Daoy (cell line): ENCODE results near the gene SH2D2A. TPM values are rescaled to one million over a fixed set of nuclear protein-coding genes. Genes with fewer than 3 reads are reported as not detected.

Source experiments
- DNase-seq: peaks from one replicate; pipeline ENCODE4 v3.0.0-alpha.2; 2015; ENCODE audit warnings: low read depth
- total RNA-seq: library from RNA; depleted of rRNA; stranded (reverse); fragments of >200 nt; shearing (Covaris generic); gene quantifications from 2 replicates; pipeline ENCODE4 v1.2.3, GENCODE V29; 2014

The SH2D2A gene
- total RNA-seq, 1 experiment from 2014 or later = 0.51 TPM

- no peak for DNase-seq
These were observed 13.4 kb downstream of the SH2D2A start for GRCh38 chr1:156803086-156803851.

- DNase-seq = no peak
These were observed 14.2 kb downstream of the SH2D2A start for GRCh38 chr1:156802421-156802935.

- no peak for DNase-seq
These were observed 15.1 kb downstream of the SH2D2A start for GRCh38 chr1:156801409-156802121.

GRCh38 chr1:156797212-156797871, 19.3 kb downstream of the SH2D2A start:
- peak; percentile 50 for DNase-seq

GRCh38 chr1:156796340-156797097, 20.1 kb downstream of the SH2D2A start:
- DNase-seq = no peak

- DNase-seq = no peak
These were observed 20.9 kb downstream of the SH2D2A start for GRCh38 chr1:156795787-156796186.

- no peak for DNase-seq
These were observed 21.3 kb downstream of the SH2D2A start for GRCh38 chr1:156795374-156795733.

GRCh38 chr1:156794506-156795373, 21.9 kb downstream of the SH2D2A start:
- DNase-seq = no peak

GRCh38 chr1:156789621-156790318, 26.9 kb downstream of the SH2D2A start:
- no peak for DNase-seq

- no peak for DNase-seq
These were observed 28.5 kb downstream of the SH2D2A start for GRCh38 chr1:156788136-156788535.

GRCh38 chr1:156786640-156787039, 30.0 kb downstream of the SH2D2A start:
- DNase-seq = no peak

- DNase-seq = no peak
These were observed 31.2 kb downstream of the SH2D2A start for GRCh38 chr1:156785458-156785857.

GRCh38 chr1:156781585-156782186, 35.0 kb downstream of the SH2D2A start:
- DNase-seq = no peak

GRCh38 chr1:156777573-156777972, 39.1 kb downstream of the SH2D2A start:
- no peak for DNase-seq

GRCh38 chr1:156776942-156777341, 39.7 kb downstream of the SH2D2A start:
- DNase-seq = no peak

- no peak for DNase-seq
These were observed 40.8 kb downstream of the SH2D2A start for GRCh38 chr1:156775799-156776198.

- no peak for DNase-seq
These were observed 43.0 kb downstream of the SH2D2A start for GRCh38 chr1:156773607-156774006.

- DNase-seq = no peak
These were observed 43.7 kb downstream of the SH2D2A start for GRCh38 chr1:156772728-156773497.

- no peak for DNase-seq
These were observed 44.4 kb downstream of the SH2D2A start for GRCh38 chr1:156772222-156772621.
